Nephron (organoid): ENCODE measurements around the gene FARSB.
"Not testable (repeated sequence)": the region's sequence is repeated elsewhere in the genome, so short reads cannot be mapped to it uniquely, and the experiment has no call there.

Source experiments
- H3K27ac Mint-ChIP-seq, 3 experiments: 2 replicates each; pipeline ENCODE4 v1.8.0; 2020; ENCODE audit warnings: mixed read lengths in 3 of 3, mild to moderate bottlenecking in 2 of 3, moderate library complexity in 1 of 3
- H3K27me3 Mint-ChIP-seq: 2 replicates; pipeline ENCODE4 v1.8.0; 2021; ENCODE audit warnings: low read depth, mild to moderate bottlenecking, moderate library complexity, mixed read lengths
- H3K36me3 Mint-ChIP-seq: 2 replicates; pipeline ENCODE4 v1.8.0; 2020; ENCODE audit warnings: low read depth, mixed read lengths
- H3K4me1 Mint-ChIP-seq: 2 replicates; pipeline ENCODE4 v1.8.0; 2020; ENCODE audit warnings: mixed read lengths
- H3K4me3 Mint-ChIP-seq, 3 experiments: 2 replicates each; pipeline ENCODE4 v1.8.0; 2020; ENCODE audit warnings: mild to moderate bottlenecking in 3 of 3, mixed read lengths in 3 of 3, moderate library complexity in 2 of 3
- H3K9me3 Mint-ChIP-seq: 2 replicates; pipeline ENCODE4 v1.8.0; 2020; ENCODE audit warnings: mixed read lengths
- TF ChIP-seq, protein P1 (sequence below), 3 experiments: fragments of 200-600 bp; sonication (generic); IDR thresholded peaks; one replicate each; pipeline ENCODE4 v1.5.0; 2021; ENCODE audit warnings: antibody characterized with exemption in 3 of 3; ENCODE audit not compliant: unreplicated experiment in 3 of 3

Gene FARSB

GRCh38 chr2:222693837-222694236 is 37.9 kb upstream of the FARSB start:
- TF ChIP-seq, protein P1, sequence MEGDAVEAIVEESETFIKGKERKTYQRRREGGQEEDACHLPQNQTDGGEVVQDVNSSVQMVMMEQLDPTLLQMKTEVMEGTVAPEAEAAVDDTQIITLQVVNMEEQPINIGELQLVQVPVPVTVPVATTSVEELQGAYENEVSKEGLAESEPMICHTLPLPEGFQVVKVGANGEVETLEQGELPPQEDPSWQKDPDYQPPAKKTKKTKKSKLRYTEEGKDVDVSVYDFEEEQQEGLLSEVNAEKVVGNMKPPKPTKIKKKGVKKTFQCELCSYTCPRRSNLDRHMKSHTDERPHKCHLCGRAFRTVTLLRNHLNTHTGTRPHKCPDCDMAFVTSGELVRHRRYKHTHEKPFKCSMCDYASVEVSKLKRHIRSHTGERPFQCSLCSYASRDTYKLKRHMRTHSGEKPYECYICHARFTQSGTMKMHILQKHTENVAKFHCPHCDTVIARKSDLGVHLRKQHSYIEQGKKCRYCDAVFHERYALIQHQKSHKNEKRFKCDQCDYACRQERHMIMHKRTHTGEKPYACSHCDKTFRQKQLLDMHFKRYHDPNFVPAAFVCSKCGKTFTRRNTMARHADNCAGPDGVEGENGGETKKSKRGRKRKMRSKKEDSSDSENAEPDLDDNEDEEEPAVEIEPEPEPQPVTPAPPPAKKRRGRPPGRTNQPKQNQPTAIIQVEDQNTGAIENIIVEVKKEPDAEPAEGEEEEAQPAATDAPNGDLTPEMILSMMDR (IDR thresholded peaks at IDR 0.05; ENCODE audit: unreplicated experiment in 3 of 3): no peak
- Mint-ChIP-seq H3K36me3 (no peaks in the 10 kb centered on the region), H3K4me1 (no peaks in the 10 kb centered on the region), H3K9me3 (no peaks in the 10 kb centered on the region), H3K4me3 (no peak overlapping the region), H3K27me3 (peaks cover 14% of the 10 kb centered on the region), H3K27ac (no peak overlapping the region)

- H3K4me1 Mint-ChIP-seq, H3K36me3 Mint-ChIP-seq, H3K4me3 Mint-ChIP-seq, H3K9me3 Mint-ChIP-seq, H3K27ac Mint-ChIP-seq: not testable (repeated sequence)
- H3K27me3 Mint-ChIP-seq: peaks cover 14% of the 10 kb centered on the region
Observed at GRCh38 chr2:222693413-222693812, 37.5 kb upstream of the FARSB start.

GRCh38 chr2:222690564-222691200 is 34.8 kb upstream of the FARSB start:
- Mint-ChIP-seq H3K9me3 (no peaks in the 10 kb centered on the region), H3K4me3 (no peak overlapping the region), H3K27me3 (peaks cover 6% of the 10 kb centered on the region), H3K4me1 (no peaks in the 10 kb centered on the region), H3K27ac (peak overlapping the region in 1 of 3 experiments; percentile 26), H3K36me3 (no peaks in the 10 kb centered on the region)
- TF ChIP-seq, protein P1 (IDR thresholded peaks at IDR 0.05; ENCODE audit: unreplicated experiment in 3 of 3): peak; percentile 98 to 99 (median 99)

DNA sequence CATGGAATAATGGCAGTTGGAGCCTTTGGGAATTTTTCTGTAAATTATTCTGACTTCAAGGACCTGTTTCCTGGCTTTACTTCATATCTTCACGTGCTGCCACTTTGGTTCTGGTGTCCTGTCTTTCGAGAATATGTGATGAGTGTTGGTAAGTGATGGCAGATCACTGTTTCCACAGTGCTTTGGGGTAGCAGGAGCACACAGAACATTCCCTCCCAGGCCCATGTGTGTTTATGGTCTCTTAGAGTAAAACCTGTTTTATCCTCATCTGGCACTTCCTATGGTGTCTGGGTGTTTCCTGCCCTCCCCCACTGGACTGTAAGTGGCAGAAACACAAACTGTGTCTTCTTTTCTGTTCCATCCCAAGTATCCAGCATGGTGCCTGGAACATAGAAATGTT is 33.4 kb upstream of the FARSB start:
- TF ChIP-seq, protein P1 (IDR thresholded peaks at IDR 0.05; ENCODE audit: unreplicated experiment in 3 of 3): no peak
- H3K27ac Mint-ChIP-seq: no peak overlapping the region
- H3K27me3 Mint-ChIP-seq: peaks cover 6% of the 10 kb centered on the region
- H3K9me3 Mint-ChIP-seq: no peaks in the 10 kb centered on the region
- H3K36me3 Mint-ChIP-seq: no peaks in the 10 kb centered on the region
- no peaks in the 10 kb centered on the region for H3K4me1 Mint-ChIP-seq
- no peak overlapping the region for H3K4me3 Mint-ChIP-seq

- H3K9me3 Mint-ChIP-seq: no peaks in the 10 kb centered on the region
- no peak overlapping the region for H3K27ac Mint-ChIP-seq
- H3K27me3 Mint-ChIP-seq: peaks cover 6% of the 10 kb centered on the region
- TF ChIP-seq, protein P1 (IDR thresholded peaks at IDR 0.05; ENCODE audit: unreplicated experiment in 3 of 3): no peak
- H3K4me1 Mint-ChIP-seq: no peaks in the 10 kb centered on the region
- no peak overlapping the region for H3K4me3 Mint-ChIP-seq
- no peaks in the 10 kb centered on the region for H3K36me3 Mint-ChIP-seq
Observed at GRCh38 chr2:222688917-222689316, 33.0 kb upstream of the FARSB start.

DNA sequence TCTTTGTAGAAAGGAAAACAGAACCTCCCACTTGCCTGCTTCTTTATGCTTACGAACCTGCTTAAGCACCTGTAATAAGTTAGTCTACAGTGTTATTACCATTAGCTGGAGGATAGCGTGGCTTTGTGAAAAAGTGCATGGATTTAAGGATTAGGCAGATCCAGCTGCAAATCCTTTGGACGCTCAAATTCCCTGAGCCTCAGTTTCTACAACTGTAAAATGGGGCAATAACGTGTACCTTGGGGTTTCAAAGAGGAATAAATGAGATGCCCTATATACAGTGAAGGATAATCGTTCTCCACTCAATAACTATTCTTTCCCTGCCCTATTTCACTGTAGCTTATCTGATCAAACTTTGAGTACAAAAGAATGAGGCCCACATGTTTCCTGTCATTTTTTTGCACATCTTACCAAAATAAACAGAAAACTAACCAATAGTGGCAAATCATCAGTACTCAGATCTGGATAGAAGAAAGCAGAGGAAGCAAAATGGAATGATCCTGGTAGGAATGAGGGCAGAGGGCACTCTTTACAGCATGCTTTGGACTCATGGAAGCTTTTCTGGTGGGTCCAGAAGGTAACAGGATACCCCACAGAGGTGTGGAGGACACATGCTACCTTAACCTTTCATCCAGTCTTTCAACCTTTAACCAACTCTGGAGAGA is 30.3 kb upstream of the FARSB start:
- Mint-ChIP-seq H3K27me3 (peaks cover 9% of the 10 kb centered on the region), H3K27ac (no peak overlapping the region), H3K4me1 (no peaks in the 10 kb centered on the region), H3K4me3 (no peak overlapping the region), H3K36me3 (no peaks in the 10 kb centered on the region), H3K9me3 (no peaks in the 10 kb centered on the region)
- TF ChIP-seq, protein P1 (IDR thresholded peaks at IDR 0.05; ENCODE audit: unreplicated experiment in 3 of 3): no peak
